Neural progenitor cell (in vitro differentiated cells): ENCODE measurements around the gene ABCG4. TPM values are rescaled to one million over a fixed set of nuclear protein-coding genes. Genes with fewer than 3 reads are reported as not detected.

Experiments
- DNase-seq: peaks from one replicate; pipeline ENCODE4 v3.0.0-alpha.2; 2016; ENCODE audit warnings: low spot score
- H2AFZ ChIP-seq: fragments of 200-600 bp; sonication (generic); replicated peaks from 2 replicates; pipeline ENCODE4 v1.6.1; 2016; ENCODE audit warnings: antibody characterized with exemption
- H3F3A ChIP-seq: fragments of 200-600 bp; sonication (generic); 2 replicates; pipeline ENCODE4 v1.6.1; 2016; ENCODE audit warnings: antibody characterized with exemption, low read depth
- H3K27ac ChIP-seq: fragments of 200-600 bp; sonication (generic); 2 replicates; pipeline ENCODE4 v1.5.1; 2016; ENCODE audit warnings: mild to moderate bottlenecking
- H3K27me3 ChIP-seq: fragments of 200-600 bp; sonication (generic); 2 replicates; pipeline ENCODE4 v1.6.1; 2016; ENCODE audit warnings: mild to moderate bottlenecking, moderate library complexity
- H3K36me3 ChIP-seq: fragments of 200-600 bp; sonication (generic); 2 replicates; pipeline ENCODE4 v1.5.1; 2016
- H3K4me1 ChIP-seq: fragments of 200-600 bp; sonication (generic); 2 replicates; pipeline ENCODE4 v1.6.1; 2016; ENCODE audit warnings: mixed run types
- H3K4me2 ChIP-seq: fragments of 200-600 bp; sonication (generic); 2 replicates; pipeline ENCODE4 v1.6.1; 2016
- H3K4me3 ChIP-seq: fragments of 200-600 bp; sonication (generic); 2 replicates; pipeline ENCODE4 v1.5.1; 2016
- H3K79me2 ChIP-seq: fragments of 200-600 bp; sonication (generic); 2 replicates; pipeline ENCODE4 v1.6.1; 2016; ENCODE audit warnings: low read depth
- H3K9ac ChIP-seq: fragments of 200-600 bp; sonication (generic); 2 replicates; pipeline ENCODE4 v1.6.1; 2016
- H3K9me3 ChIP-seq: fragments of 200-600 bp; sonication (generic); 2 replicates; pipeline ENCODE4 v1.5.1; 2016; ENCODE audit warnings: low read depth
- H4K20me1 ChIP-seq: fragments of 200-600 bp; sonication (generic); 2 replicates; pipeline ENCODE4 v1.6.1; 2016; ENCODE audit warnings: low read depth
- H3K27ac Mint-ChIP-seq: 3 replicates; pipeline ENCODE4 v1.8.0; 2021; ENCODE audit warnings: mixed read lengths
- H3K27me3 Mint-ChIP-seq: 2 replicates; pipeline ENCODE4 v1.8.0; 2022; ENCODE audit warnings: low read depth, mild to moderate bottlenecking, inconsistent platforms, moderate library complexity, mixed read lengths; ENCODE audit not compliant: insufficient read depth
- H3K36me3 Mint-ChIP-seq: 3 replicates; pipeline ENCODE4 v1.8.0; 2021; ENCODE audit warnings: mixed read lengths
- H3K4me1 Mint-ChIP-seq: 3 replicates; pipeline ENCODE4 v1.8.0; 2021; ENCODE audit warnings: mixed read lengths
- H3K4me3 Mint-ChIP-seq: 3 replicates; pipeline ENCODE4 v1.8.0; 2021; ENCODE audit warnings: mild to moderate bottlenecking, moderate library complexity, mixed read lengths
- H3K9me3 Mint-ChIP-seq: 3 replicates; pipeline ENCODE4 v1.8.0; 2020; ENCODE audit warnings: mixed read lengths
- EZH2 ChIP-seq: fragments of 200-600 bp; sonication (generic); IDR thresholded peaks from 2 replicates; pipeline ENCODE4 v1.6.1; 2017; ENCODE audit warnings: antibody characterized with exemption, mild to moderate bottlenecking, moderate library complexity
- EZH2phosphoT487 ChIP-seq: fragments of 200-600 bp; sonication (generic); IDR thresholded peaks from 2 replicates; pipeline ENCODE4 v1.6.1; 2017; ENCODE audit warnings: antibody characterized with exemption
- total RNA-seq: library from RNA; depleted of rRNA; stranded (reverse); fragments of >200 nt; gene quantifications from 2 replicates; pipeline ENCODE4 v1.2.3, GENCODE V29; 2015; ENCODE audit warnings: low replicate concordance
- TF ChIP-seq, protein P1 (sequence below): fragments of 200-600 bp; sonication (generic); IDR thresholded peaks from 2 replicates; pipeline ENCODE4 v1.5.1; 2017; ENCODE audit warnings: antibody characterized with exemption, mild to moderate bottlenecking

ABCG4 gene
- total RNA-seq, 1 donor from 2014 or later, result 0.24 TPM

DNA sequence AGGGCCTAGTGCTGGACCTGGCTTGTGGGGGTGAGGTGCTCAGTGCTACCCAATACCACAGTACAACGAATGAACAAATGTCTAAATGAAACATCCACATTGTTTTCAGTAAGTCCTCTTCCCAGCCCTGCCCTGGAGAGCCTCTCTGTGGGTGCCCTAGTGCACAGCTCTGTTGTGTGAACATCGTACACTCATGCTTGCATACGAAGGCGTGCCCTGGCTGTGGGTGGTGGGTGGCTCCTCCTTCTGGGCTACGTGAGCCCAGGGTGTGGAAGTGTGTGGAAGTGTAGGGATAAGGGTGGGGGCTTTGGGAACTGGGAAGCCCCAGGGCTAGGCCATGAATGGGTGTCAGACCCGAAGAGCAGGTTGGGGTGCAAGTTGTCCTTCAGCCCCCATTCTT lies 19.1 kb downstream of the ABCG4 start:
- Histone ChIP-seq H3K27ac (no peak overlapping the region), H3K9ac (no peak overlapping the region), H3K79me2 (no peaks in the 10 kb centered on the region), H3K4me2 (no peak overlapping the region), H3K9me3 (no peaks in the 10 kb centered on the region), H3K4me1 (peaks cover 5% of the 10 kb centered on the region), H3K27me3 (no peaks in the 10 kb centered on the region), H4K20me1 (no peaks in the 10 kb centered on the region), H3K36me3 (no peaks in the 10 kb centered on the region), H3F3A (peaks cover 21% of the 10 kb centered on the region), H2AFZ (no peak overlapping the region), H3K4me3 (no peak overlapping the region)
- no peaks in the 10 kb centered on the region for H3K9me3 Mint-ChIP-seq
- peaks cover 12% of the 10 kb centered on the region for H3K27me3 Mint-ChIP-seq
- H3K4me3 Mint-ChIP-seq, result peak overlapping the region; percentile 82
- DNase-seq, result no peak
- TF ChIP-seq EZH2phosphoT487, result no peak
- no peak for TF ChIP-seq EZH2
- TF ChIP-seq, protein P1, sequence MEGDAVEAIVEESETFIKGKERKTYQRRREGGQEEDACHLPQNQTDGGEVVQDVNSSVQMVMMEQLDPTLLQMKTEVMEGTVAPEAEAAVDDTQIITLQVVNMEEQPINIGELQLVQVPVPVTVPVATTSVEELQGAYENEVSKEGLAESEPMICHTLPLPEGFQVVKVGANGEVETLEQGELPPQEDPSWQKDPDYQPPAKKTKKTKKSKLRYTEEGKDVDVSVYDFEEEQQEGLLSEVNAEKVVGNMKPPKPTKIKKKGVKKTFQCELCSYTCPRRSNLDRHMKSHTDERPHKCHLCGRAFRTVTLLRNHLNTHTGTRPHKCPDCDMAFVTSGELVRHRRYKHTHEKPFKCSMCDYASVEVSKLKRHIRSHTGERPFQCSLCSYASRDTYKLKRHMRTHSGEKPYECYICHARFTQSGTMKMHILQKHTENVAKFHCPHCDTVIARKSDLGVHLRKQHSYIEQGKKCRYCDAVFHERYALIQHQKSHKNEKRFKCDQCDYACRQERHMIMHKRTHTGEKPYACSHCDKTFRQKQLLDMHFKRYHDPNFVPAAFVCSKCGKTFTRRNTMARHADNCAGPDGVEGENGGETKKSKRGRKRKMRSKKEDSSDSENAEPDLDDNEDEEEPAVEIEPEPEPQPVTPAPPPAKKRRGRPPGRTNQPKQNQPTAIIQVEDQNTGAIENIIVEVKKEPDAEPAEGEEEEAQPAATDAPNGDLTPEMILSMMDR, result no peak
- H3K27ac Mint-ChIP-seq, result peak overlapping the region; percentile 50
- no peaks in the 10 kb centered on the region for H3K36me3 Mint-ChIP-seq
- peaks cover 9% of the 10 kb centered on the region for H3K4me1 Mint-ChIP-seq

DNA sequence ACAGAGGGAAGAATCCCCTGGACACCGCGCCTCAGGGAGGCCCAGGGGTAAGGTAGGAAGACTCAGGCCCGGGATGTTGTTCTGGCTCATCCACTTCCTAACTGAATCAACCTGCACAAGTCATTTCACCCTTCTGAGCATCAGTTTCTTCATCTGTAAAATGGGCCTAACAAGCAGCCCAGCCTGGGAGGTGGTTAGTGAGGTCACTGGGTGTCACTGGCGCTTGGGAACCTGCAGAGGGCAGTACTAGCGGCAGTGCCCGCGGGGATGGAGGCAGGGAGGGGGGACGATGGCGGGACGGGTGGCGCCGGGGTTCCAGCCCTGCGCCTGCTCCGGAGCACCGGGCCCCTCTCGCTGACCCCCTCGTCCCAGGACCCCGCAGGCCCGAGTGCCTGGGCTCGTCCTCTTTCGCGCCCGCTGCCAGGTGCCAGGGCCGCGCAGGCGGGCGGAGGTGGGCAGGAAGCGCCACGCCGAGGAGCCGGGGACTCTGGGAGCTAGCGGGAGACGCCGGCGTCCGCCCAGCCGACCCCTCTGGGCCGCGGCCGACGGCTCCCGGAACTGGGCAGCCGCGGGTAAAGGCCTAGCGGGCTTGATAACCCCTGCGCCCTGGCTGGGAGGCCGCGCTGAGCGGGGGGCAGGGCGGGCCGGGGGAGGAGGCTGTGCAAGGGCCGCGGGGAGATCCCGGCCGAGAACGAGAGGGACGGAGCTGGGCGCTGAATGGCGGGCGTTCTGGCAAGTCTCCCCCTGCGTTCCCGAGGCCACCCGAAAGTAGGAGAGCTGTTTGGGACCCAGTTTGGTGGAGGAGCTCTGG lies 19.8 kb downstream of the ABCG4 start, which contains the start of gene NLRX1:
Gene NLRX1 (plus strand): TSS at position 255 of the 811 bp plus-strand sequence. CDS start 2,679 bp downstream, outside the sequence.
- Mint-ChIP-seq H3K9me3 (no peaks in the 10 kb centered on the region), H3K27ac (peak within 1 kb of the TSS; percentile 83), H3K4me1 (peaks cover 9% of the 10 kb centered on the region), H3K36me3 (no peaks in the 10 kb centered on the region), H3K27me3 (peaks cover 10% of the 10 kb centered on the region), H3K4me3 (peak within 1 kb of the TSS; percentile 87)
- H3K9ac ChIP-seq, result peak within 1 kb of the TSS; percentile 68
- no peaks in the 10 kb centered on the region for H4K20me1 ChIP-seq
- peaks cover 5% of the 10 kb centered on the region for H3K4me1 ChIP-seq
- H3K27ac ChIP-seq, result peak within 1 kb of the TSS; percentile 69
- peak; percentile 90 for DNase-seq
- H3K9me3 ChIP-seq, result no peaks in the 10 kb centered on the region
- no peaks in the 10 kb centered on the region for H3K79me2 ChIP-seq
- TF ChIP-seq EZH2, result no peak
- TF ChIP-seq, protein P1, result peak; percentile 86
- H3K4me3 ChIP-seq, result peak within 1 kb of the TSS; percentile 75
- no peaks in the 10 kb centered on the region for H3K36me3 ChIP-seq
- H2AFZ ChIP-seq, result peak within 1 kb of the TSS; percentile 97
- H3K27me3 ChIP-seq, result no peaks in the 10 kb centered on the region
- H3K4me2 ChIP-seq, result peak within 1 kb of the TSS; percentile 87
- H3F3A ChIP-seq, result peaks cover 21% of the 10 kb centered on the region

DNA sequence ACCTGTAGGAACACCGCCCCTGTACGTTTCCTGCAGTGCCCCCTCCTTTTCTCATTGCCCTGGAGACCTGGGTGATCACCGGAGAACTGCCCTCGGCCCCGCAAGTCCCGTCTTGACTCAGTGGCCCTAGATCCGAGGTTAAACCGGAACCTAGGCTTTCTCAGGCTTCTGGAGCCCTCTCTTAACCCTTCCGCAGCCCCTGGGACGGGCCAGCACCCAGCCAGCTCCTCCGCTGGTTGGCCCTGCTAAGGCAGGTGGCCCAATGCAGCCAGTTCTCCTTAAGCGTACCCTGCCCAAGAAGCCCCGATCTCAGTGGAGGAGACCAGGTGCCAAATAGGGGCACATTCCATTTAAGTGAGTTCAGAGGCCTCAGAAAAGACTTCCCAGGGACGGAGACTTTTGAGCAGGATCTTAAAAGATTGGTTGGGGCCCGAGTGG lies 20.4 kb downstream of the ABCG4 start:
- H3K9me3 Mint-ChIP-seq, result no peaks in the 10 kb centered on the region
- peaks cover 9% of the 10 kb centered on the region for H3K4me1 Mint-ChIP-seq
- peak overlapping the region; percentile 87 for H3K4me2 ChIP-seq
- H3K9me3 ChIP-seq, result no peaks in the 10 kb centered on the region
- H3K4me1 ChIP-seq, result peaks cover 5% of the 10 kb centered on the region
- H3F3A ChIP-seq, result peaks cover 21% of the 10 kb centered on the region
- peak overlapping the region; percentile 68 for H3K9ac ChIP-seq
- H3K27ac Mint-ChIP-seq, result peak overlapping the region; percentile 83
- no peaks in the 10 kb centered on the region for H3K36me3 Mint-ChIP-seq
- H3K4me3 ChIP-seq, result peak overlapping the region; percentile 75
- H3K79me2 ChIP-seq, result no peaks in the 10 kb centered on the region
- H4K20me1 ChIP-seq, result no peaks in the 10 kb centered on the region
- peak; percentile 58 for DNase-seq
- no peaks in the 10 kb centered on the region for H3K36me3 ChIP-seq
- peak overlapping the region; percentile 97 for H2AFZ ChIP-seq
- no peak for TF ChIP-seq EZH2phosphoT487
- TF ChIP-seq EZH2, result no peak
- TF ChIP-seq, protein P1, result no peak
- peaks cover 11% of the 10 kb centered on the region for H3K27me3 Mint-ChIP-seq
- peak overlapping the region; percentile 69 for H3K27ac ChIP-seq
- no peaks in the 10 kb centered on the region for H3K27me3 ChIP-seq
- H3K4me3 Mint-ChIP-seq, result peak overlapping the region; percentile 87
